C1 segment of cervical spinal cord (tissue), 14 donors: ENCODE data around the gene CCDC192.

Experiments
- DNase-seq, 14 donors: peaks; one replicate each; lab custom pipeline; 2025; lab: John Stamatoyannopoulos, UW

Gene CCDC192

GRCh38 chr5:127919818-127920217 is 216.6 kb downstream of the CCDC192 start:
- DNase-seq = no peak

DNA sequence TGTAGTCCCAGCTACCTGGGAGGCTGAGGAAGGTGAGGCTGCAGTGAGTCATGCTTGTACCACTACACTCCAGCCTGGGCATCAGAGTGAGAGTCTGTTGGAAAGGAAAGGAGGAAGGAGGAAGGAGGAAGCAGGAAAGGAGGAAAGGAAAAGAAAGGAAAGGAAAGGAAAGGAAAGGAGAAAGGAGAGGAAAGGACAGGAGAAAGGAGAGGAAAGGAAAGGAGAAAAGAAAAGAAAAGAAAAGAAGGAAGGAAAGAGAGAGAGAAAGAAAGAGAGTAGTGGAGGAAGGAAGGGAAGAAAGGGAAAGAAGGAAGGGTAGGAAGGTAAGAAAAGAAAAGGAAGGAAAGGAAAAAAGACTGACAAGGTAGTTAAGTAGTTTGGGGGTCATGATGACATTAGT is 217.7 kb downstream of the CCDC192 start:
- DNase-seq = no peak

DNA sequence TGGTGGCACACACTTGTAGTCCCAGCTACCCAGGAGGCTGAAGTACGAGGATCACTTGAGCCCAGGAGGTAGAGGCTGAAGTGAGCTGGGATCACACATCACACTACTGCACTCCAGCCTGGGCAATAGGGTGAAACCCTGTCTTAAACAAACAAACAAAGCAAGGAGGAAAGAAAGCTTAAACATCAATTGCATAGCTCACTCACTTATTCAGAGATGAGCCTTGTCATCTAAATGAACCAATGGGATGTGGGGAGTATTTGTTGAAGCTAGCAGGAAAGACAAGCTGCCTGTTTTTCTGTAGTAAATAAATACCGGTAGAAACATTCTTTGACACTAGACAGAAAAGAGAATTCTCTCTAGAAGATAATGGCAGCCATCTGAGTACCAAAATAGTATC is 219.4 kb downstream of the CCDC192 start:
- DNase-seq = no peak

DNA sequence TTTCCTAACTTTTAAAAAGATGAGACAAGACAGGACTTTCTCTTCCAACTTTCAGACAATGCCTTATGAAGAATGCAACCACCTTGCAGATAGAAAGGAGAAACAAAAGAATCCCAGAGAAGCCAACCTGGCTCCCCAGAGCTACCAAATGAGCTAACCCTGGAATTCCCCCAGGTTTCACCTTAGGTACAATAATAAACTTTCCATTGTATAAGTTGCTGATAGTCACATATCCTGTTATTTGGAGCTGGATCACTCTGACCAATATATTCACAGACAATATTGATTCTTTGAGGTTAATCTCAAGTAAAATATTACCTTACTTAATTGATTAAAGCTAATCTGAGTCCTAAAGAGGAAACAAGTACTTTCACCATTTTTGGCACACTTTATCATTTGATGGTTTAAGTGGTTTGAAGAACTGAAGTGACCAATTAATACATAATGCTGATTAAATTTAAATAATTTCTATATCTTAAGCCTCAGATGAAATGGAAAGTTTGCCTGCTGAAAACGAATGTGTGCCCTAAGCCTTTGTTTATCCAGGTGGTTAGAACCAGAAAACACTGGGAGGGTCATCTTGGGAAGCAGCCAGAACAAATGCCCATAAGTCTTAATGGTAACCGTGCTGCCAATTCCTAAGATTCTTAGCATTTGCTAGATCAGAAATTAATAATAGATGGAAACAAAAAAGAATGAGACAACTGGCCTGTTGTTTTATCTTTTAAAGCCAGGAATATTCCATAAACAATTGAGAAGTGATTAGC is 220.8 kb downstream of the CCDC192 start:
- DNase-seq = no peak

GRCh38 chr5:127924606-127925005 is 221.4 kb downstream of the CCDC192 start:
- DNase-seq = no peak

DNA sequence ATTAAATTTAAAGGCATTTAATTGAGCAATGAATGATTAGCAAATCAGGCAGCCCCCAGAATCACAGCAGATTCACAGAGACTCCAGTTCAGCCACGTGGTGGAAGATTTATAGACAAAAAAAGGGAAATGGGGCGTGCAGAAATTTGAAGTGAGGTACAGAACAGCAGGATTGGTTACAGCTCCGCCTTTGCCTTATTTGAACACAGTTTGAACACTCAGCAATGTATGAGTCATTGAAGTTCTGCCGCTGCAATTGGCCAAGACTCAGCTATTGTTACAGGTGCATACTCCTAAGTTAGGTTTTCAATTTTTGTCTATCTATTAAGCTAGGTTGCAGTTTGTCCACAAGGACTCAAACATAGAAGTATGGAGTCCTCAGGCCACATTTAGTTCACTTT is 222.7 kb downstream of the CCDC192 start:
- DNase-seq = no peak

DNA sequence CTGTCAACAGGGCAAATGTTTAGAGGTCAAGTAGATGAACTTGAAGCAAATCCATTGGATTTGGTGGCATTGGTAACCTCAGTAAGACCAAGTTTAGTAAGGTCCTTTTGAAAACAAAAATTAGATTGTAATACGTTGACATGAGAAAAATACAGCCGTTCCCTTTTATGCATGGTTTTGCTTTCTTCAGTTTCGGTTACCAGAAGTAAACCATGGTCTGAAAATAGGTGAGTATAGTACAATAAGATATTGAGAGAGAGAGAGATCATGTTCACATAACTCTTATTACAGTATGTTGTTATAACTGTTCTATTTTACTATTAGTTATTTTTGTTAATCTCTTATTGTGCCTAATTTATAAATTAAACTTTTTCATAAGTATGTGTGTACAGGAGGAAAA is 223.8 kb downstream of the CCDC192 start:
- DNase-seq = no peak

GRCh38 chr5:127928053-127928452 is 224.9 kb downstream of the CCDC192 start:
- no peak for DNase-seq

- no peak for DNase-seq
These were observed 227.1 kb downstream of the CCDC192 start for GRCh38 chr5:127930311-127930710.

DNA sequence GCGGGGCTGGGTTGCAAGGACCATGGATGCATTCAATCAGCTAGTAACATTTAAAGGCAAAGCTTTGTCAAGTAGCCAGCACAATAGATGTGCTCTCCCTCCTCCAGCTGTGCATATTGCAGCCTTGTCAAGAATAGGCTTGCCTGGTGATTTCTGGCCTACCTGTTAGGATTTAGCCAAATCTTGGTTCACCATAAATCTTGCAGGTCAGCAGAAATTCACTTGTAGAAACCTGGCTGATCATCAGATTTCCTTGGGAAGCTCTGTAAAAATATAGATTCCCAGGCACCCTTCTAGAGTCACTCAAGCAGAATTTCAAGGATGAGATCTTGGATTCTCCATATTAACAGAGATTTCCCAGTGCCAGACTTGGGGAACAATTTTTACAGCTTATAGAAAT is 228.2 kb downstream of the CCDC192 start:
- DNase-seq = no peak

DNA sequence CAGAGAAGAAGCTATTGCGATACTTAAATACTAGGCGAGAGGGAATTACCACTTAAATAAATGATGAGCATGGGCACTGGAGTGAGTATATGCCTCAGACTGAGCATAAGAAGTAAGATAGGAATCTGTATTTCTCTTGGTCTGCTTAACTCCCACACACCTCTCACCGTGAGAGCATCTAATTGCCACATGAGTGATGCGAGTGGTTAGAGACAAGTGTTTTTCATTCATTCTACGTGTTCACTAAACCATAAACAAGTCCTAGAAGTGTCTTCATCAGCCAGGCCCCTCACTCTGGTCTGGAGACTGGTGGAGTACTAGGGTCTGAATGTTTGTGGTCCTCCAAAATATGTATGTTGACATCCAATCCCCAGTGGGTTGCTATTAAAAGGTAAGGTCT is 230.2 kb downstream of the CCDC192 start:
- no peak for DNase-seq

DNA sequence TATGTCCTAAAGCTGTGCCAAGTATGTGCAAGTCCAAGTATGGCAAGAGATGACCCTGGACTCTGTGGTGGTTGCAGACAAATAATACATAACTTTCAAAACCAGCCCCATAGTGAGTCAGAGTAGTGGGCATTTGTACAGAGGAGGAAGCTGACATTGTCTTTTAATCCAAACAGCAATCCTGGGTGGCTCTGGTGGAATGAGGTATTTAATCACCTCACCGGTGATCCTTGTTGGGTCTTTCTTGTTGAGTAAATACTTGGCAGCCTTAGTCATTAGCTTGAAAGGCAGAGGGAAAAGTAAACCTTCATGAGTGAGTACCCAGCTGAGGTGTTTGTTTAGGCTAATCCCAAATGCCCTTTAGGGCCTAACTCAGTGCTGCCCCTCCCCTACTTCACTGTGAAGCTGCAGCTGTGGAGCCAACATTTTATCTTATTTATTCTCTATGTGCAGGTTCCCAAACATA is 231.6 kb downstream of the CCDC192 start:
- DNase-seq = no peak

DNA sequence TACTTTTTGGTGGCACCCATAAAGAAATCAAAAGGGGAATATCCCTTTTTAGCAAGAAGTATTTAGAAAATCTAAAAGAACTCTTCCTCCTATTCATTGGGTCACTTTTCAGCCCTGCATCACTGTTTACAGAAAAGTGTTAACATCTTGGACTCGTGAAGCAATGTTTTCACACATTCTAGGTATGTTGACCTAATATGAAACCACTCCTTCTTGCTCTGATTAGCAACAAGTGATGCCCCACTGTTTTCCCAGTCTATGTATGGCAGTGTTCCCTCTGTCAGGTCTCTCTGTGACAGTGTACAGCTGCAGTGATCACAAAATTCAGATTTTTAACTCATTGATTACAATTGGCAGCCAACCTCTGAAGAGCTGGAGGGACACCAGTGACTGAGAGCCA is 232.2 kb downstream of the CCDC192 start:
- no peak for DNase-seq

DNA sequence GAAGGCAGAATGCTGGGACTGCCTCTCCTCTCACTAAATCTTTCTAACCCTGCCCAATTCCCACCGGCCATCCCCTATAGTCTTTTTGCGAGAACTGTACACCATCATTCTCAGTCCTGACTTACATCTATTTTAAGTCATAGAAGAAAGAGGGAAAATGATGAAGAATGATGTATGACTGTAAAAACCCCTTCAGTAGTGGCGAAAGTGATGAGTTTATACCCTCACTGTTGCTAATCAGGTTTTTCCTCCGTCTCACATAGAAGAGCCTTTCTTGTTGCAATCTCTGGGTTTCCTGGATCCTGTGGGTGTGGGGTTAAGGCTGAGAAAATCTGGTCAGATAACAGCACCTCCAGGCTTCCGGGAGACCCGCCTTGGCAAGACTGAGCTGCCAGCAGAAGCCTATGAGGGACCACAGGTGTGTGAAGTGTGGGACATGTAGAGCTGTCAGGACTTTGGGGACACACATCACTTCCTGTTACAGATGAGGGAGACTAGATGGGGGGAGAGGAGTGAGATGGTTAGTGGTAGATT is 233.3 kb downstream of the CCDC192 start:
- no peak for DNase-seq

- peak in 2 of 14 donors; percentile 9 to 91 for DNase-seq
These were observed 235.6 kb downstream of the CCDC192 start for GRCh38 chr5:127938746-127939145.

DNA sequence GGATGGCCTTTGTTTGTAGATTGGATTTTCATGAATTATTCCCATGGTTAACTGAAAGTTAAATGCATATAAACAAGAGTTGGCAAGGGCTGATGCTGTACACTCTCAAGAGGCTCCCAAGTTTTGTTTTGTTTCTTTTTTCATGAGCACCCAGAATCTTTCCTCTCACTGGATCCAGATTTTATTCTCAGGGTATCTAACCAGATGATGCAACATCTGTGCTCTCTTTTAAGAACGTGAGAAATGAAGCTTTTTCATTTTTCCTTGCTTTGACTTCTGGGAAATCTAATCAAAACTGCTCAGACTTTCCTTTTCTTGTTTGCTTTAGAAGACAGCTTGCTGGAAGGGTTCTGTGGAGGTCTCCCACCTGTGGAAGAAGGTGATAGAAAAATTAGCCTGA is 237.7 kb downstream of the CCDC192 start:
- no peak for DNase-seq

GRCh38 chr5:127941646-127942045 is 238.5 kb downstream of the CCDC192 start:
- DNase-seq = peak in 3 of 14 donors; percentile 4 to 11 (median 9)

- no peak for DNase-seq
These were observed 239.3 kb downstream of the CCDC192 start for GRCh38 chr5:127942246-127943060.

DNA sequence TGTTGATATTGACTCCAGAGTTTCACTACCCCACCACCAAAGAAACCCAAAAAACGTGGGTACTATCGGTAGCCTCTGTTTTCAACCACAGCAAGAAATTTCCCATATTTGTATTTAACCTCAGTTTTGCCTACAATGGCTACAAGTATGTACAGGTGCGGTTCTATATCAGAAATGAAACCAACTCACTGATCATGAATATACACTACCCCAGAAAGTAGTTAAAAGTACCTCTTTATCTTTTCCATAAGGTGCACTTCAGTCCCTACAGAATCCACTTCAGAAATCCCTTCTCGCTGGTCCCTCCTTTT is 239.8 kb downstream of the CCDC192 start:
- no peak for DNase-seq

DNA sequence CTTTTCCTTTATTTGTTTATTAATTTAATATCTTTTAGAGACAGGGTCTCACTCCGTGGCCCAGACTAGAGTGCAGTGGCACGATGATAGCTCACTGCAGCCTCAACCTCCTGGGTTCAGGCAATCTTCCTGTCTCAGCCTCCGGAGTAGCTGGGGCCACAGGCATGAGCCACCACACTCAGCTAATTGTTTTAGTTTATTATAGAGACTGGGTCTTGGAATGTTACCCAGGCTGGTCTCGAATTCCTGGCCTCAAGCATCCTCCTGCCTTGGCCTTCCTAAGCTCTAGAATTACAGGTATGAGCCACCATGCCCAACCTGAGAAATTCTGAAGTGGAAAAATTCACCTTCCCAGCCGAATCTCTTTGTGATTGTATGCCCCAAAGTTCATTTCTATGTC is 240.9 kb downstream of the CCDC192 start:
- DNase-seq = no peak

- no peak for DNase-seq
These were observed 244.8 kb downstream of the CCDC192 start for GRCh38 chr5:127947941-127948340.

DNA sequence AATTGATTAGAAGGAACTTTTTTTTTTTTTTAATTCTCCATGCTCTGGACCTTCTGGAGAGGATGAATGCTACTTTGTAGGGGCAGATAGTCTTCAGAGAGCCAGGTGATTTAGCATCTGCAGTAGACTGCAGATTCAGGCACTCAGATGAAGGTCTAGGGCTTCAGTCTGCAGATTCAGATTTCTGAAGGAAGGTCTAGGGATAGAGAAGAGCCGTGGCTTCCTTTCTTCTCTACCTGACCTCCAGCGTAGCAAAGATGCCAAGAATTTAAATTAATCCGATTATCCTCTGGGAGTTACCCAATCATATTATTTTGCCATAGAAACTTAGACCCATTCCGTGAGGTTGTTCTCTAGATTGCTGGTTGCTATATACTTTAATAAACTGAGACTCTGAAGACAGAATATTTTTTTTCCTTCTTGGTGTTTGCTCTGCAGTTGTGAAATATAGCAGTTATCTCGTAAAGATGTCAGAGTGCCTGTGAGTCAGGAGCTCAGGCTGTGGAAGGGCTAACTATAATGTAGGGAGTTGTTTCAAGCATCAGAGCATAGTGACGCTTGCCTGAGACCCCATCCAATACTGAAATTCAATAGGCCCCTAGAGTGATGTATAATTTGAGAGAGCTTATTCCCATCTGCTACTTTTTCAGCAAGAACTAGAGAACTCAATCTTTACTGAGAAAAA is 247.7 kb downstream of the CCDC192 start:
- no peak for DNase-seq
